ENCODE results near the gene RALGAPA2. TPM values are rescaled to one million over a fixed set of nuclear protein-coding genes. Genes with fewer than 3 reads are reported as not detected.

Gene RALGAPA2
- total RNA-seq, 1 donor from 2014 or later = 30.3 TPM

- no peak for TF ChIP-seq CTCF (IDR thresholded peaks at IDR 0.05; ENCODE audit: unreplicated experiment)
- Mint-ChIP-seq H3K9me3 (ENCODE audit: unreplicated experiment) (no peaks in the 10 kb centered on the region), H3K27ac (ENCODE audit: unreplicated experiment) (no peak overlapping the region), H3K36me3 (ENCODE audit: low read depth, unreplicated experiment) (peaks cover 5% of the 10 kb centered on the region), H3K4me1 (ENCODE audit: unreplicated experiment) (no peaks in the 10 kb centered on the region), H3K4me3 (ENCODE audit: unreplicated experiment) (no peak overlapping the region), H3K27me3 (ENCODE audit: unreplicated experiment) (peaks cover 6% of the 10 kb centered on the region)
- no peak for DNase-seq (ENCODE audit: low spot score)
These were observed 279.7 kb downstream of the RALGAPA2 start for GRCh38 chr20:20432618-20433286.

GRCh38 chr20:20430066-20430465 lies 282.4 kb downstream of the RALGAPA2 start:
- Mint-ChIP-seq H3K9me3 (ENCODE audit: unreplicated experiment) (no peaks in the 10 kb centered on the region), H3K27ac (ENCODE audit: unreplicated experiment) (no peak overlapping the region), H3K27me3 (ENCODE audit: unreplicated experiment) (peaks cover 4% of the 10 kb centered on the region), H3K4me3 (ENCODE audit: unreplicated experiment) (no peak overlapping the region), H3K4me1 (ENCODE audit: unreplicated experiment) (no peaks in the 10 kb centered on the region), H3K36me3 (ENCODE audit: low read depth, unreplicated experiment) (no peaks in the 10 kb centered on the region)
- TF ChIP-seq CTCF (IDR thresholded peaks at IDR 0.05; ENCODE audit: unreplicated experiment) = no peak
- DNase-seq (ENCODE audit: low spot score) = no peak

GRCh38 chr20:20428067-20428466 lies 284.4 kb downstream of the RALGAPA2 start:
- no peaks in the 10 kb centered on the region for H3K4me1 Mint-ChIP-seq (ENCODE audit: unreplicated experiment)
- H3K36me3 Mint-ChIP-seq (ENCODE audit: low read depth, unreplicated experiment) = no peaks in the 10 kb centered on the region
- H3K9me3 Mint-ChIP-seq (ENCODE audit: unreplicated experiment) = no peaks in the 10 kb centered on the region
- H3K4me3 Mint-ChIP-seq (ENCODE audit: unreplicated experiment) = no peak overlapping the region
- no peak overlapping the region for H3K27ac Mint-ChIP-seq (ENCODE audit: unreplicated experiment)
- no peak for DNase-seq (ENCODE audit: low spot score)
- TF ChIP-seq CTCF (IDR thresholded peaks at IDR 0.05; ENCODE audit: unreplicated experiment) = no peak
- no peaks in the 10 kb centered on the region for H3K27me3 Mint-ChIP-seq (ENCODE audit: unreplicated experiment)

- Mint-ChIP-seq H3K36me3 (ENCODE audit: low read depth, unreplicated experiment) (peaks cover 5% of the 10 kb centered on the region), H3K4me3 (ENCODE audit: unreplicated experiment) (no peak overlapping the region)
- TF ChIP-seq CTCF (IDR thresholded peaks at IDR 0.05; ENCODE audit: unreplicated experiment) = no peak
These were observed 285.1 kb downstream of the RALGAPA2 start for GRCh38 chr20:20427227-20427864.

GRCh38 chr20:20426655-20426907 lies 285.9 kb downstream of the RALGAPA2 start:
- Mint-ChIP-seq H3K36me3 (ENCODE audit: low read depth, unreplicated experiment) (peaks cover 5% of the 10 kb centered on the region), H3K4me3 (ENCODE audit: unreplicated experiment) (no peak overlapping the region), H3K27ac (ENCODE audit: unreplicated experiment) (no peak overlapping the region), H3K27me3 (ENCODE audit: unreplicated experiment) (no peaks in the 10 kb centered on the region), H3K9me3 (ENCODE audit: unreplicated experiment) (no peaks in the 10 kb centered on the region), H3K4me1 (ENCODE audit: unreplicated experiment) (no peaks in the 10 kb centered on the region)
- TF ChIP-seq CTCF (IDR thresholded peaks at IDR 0.05; ENCODE audit: unreplicated experiment) = no peak
- no peak for DNase-seq (ENCODE audit: low spot score)

More at GRCh38 chr20:20427227-20427864, 285.1 kb downstream of the RALGAPA2 start:
- Mint-ChIP-seq H3K27me3 (ENCODE audit: unreplicated experiment) (no peaks in the 10 kb centered on the region), H3K27ac (ENCODE audit: unreplicated experiment) (no peak overlapping the region), H3K4me1 (ENCODE audit: unreplicated experiment) (no peaks in the 10 kb centered on the region), H3K9me3 (ENCODE audit: unreplicated experiment) (no peaks in the 10 kb centered on the region)
- DNase-seq (ENCODE audit: low spot score) = no peak
